ENCODE data around the gene CTBS. TPM values are rescaled to one million over a fixed set of nuclear protein-coding genes. Genes with fewer than 3 reads are reported as not detected.
A peak's percentile ranks its signal among the peaks of the same experiment; 100 is the strongest.

Gene CTBS
- total and polyA plus RNA-seq, 8 donors = 3.9 to 15.1 (median 12.8) TPM

- H3K36me3 ChIP-seq = no peaks in the 10 kb centered on the region
- H3K9me3 ChIP-seq = no peaks in the 10 kb centered on the region
- intact Hi-C loops (cut with DNase I) = loop anchor here in 1 of 3 donors (10.0 kb wide), 1 partner anchor 173 kb away; no protein-coding TSS in a partner anchor
- no peak overlapping the region for H3K4me3 ChIP-seq
- peaks cover 0 to 10% (median 5%) of the 10 kb centered on the region in 3 donors for H3K4me1 ChIP-seq
- no peak for FAIRE-seq
- TF ChIP-seq, protein P1, sequence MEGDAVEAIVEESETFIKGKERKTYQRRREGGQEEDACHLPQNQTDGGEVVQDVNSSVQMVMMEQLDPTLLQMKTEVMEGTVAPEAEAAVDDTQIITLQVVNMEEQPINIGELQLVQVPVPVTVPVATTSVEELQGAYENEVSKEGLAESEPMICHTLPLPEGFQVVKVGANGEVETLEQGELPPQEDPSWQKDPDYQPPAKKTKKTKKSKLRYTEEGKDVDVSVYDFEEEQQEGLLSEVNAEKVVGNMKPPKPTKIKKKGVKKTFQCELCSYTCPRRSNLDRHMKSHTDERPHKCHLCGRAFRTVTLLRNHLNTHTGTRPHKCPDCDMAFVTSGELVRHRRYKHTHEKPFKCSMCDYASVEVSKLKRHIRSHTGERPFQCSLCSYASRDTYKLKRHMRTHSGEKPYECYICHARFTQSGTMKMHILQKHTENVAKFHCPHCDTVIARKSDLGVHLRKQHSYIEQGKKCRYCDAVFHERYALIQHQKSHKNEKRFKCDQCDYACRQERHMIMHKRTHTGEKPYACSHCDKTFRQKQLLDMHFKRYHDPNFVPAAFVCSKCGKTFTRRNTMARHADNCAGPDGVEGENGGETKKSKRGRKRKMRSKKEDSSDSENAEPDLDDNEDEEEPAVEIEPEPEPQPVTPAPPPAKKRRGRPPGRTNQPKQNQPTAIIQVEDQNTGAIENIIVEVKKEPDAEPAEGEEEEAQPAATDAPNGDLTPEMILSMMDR (IDR thresholded peaks at IDR 0.05) = no peak
- 33 to 46% methylated on average over 2 of the region's 2 CpGs for WGBS, 2 donors
- H3K27ac ChIP-seq = no peak overlapping the region
- H3K27me3 ChIP-seq = no peaks in the 10 kb centered on the region
- no peak for ATAC-seq
- DNase-seq = no peak
Observed at GRCh38 chr1:84617349-84617748, 43.1 kb upstream of the CTBS start.

- Histone ChIP-seq H3K27ac (no peak overlapping the region), H3K9me3 (no peaks in the 10 kb centered on the region), H3K36me3 (no peaks in the 10 kb centered on the region), H3K27me3 (no peaks in the 10 kb centered on the region), H3K4me1 (peaks cover 0 to 10% (median 5%) of the 10 kb centered on the region in 3 donors), H3K4me3 (no peak overlapping the region)
- intact Hi-C loops (cut with DNase I) = loop anchor here in 1 of 3 donors (10.0 kb wide), 1 partner anchor 171 kb away; no protein-coding TSS in a partner anchor
- no peak for FAIRE-seq
- no peak for ATAC-seq
- 79 to 88% methylated on average over 1 of the region's 1 CpG for WGBS, 2 donors
- DNase-seq = no peak
- TF ChIP-seq, protein P1 (IDR thresholded peaks at IDR 0.05) = no peak
Observed at GRCh38 chr1:84615790-84616189, 41.5 kb upstream of the CTBS start.

GRCh38 chr1:84613887-84614286 lies 39.6 kb upstream of the CTBS start:
- whole genome bisulfite sequencing, 2 donors = 93 to 96% methylated on average over 2 of the region's 2 CpGs
- no peak for FAIRE-seq
- H3K9me3 ChIP-seq = no peaks in the 10 kb centered on the region

DNA sequence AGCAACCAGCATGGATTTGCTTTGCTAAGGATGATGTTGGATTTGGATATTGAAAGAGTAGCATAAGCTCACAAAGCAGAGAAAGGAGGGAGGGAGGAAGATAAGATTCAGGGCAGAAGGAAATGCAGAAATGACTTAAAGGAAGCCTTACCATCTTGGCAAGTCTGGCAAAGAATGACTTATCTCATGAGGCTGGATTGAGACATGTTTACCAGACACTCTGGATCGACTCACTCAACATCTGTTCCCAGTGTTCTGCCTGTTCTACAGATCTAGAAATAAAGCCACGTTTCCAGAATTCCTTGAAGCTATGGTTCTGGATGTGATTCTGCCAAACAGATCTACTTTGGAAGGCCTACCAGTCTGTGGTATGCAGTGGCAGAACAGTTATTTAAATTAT lies 38.8 kb upstream of the CTBS start:
- no peak for DNase-seq
- WGBS, 2 donors = 69 to 74% methylated on average over 2 of the region's 2 CpGs
- H3K27me3 ChIP-seq = no peaks in the 10 kb centered on the region
- ATAC-seq = no peak
- H3K27ac ChIP-seq = no peak overlapping the region
- H3K4me3 ChIP-seq = no peak overlapping the region
- TF ChIP-seq, protein P1 (IDR thresholded peaks at IDR 0.05) = no peak
- no peaks in the 10 kb centered on the region for H3K36me3 ChIP-seq
- no peaks in the 10 kb centered on the region for H3K9me3 ChIP-seq
- FAIRE-seq = no peak
- intact Hi-C loops (cut with DNase I) = loop anchor here in 1 of 3 donors (10.0 kb wide), 1 partner anchor 168 kb away; no protein-coding TSS in a partner anchor
- H3K4me1 ChIP-seq = no peaks in the 10 kb centered on the region

More at GRCh38 chr1:84613887-84614286, 39.6 kb upstream of the CTBS start:
- H3K27ac ChIP-seq = no peak overlapping the region
- H3K4me1 ChIP-seq = no peaks in the 10 kb centered on the region
- H3K4me3 ChIP-seq = no peak overlapping the region
- no peak for ATAC-seq
- TF ChIP-seq, protein P1 (IDR thresholded peaks at IDR 0.05) = no peak
- no peak for DNase-seq
- H3K36me3 ChIP-seq = no peaks in the 10 kb centered on the region
- H3K27me3 ChIP-seq = no peaks in the 10 kb centered on the region
- intact Hi-C loops (cut with DNase I) = loop anchor here in 1 of 3 donors (10.0 kb wide), 1 partner anchor 169 kb away; no protein-coding TSS in a partner anchor

DNA sequence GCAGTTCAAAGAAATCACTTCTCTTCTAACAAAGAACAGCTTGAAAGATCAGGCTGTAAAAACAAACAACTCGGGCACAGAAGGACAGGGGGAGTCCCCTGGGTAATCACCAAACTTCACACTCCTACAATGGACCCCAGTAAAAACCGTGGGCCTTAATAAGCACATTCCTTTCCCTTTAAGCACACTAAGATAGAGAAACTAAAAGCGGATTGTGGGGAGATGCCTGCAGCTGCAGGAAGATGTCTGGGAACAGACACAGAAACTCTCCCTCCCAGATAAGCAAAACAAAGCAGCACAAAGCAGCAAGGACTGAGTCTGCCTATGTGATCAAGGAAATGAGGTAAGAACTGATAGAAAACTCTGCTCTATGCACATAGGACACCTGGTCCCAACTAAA lies 37.6 kb upstream of the CTBS start:
- DNase-seq = no peak
- FAIRE-seq = no peak
- ATAC-seq = peak in 2 of 4 donors; percentile 18 to 25
- intact Hi-C loops (cut with DNase I) = loop anchor here in 1 of 3 donors (10.0 kb wide), 1 partner anchor 167 kb away; no protein-coding TSS in a partner anchor
- Histone ChIP-seq H3K4me1 (no peaks in the 10 kb centered on the region), H3K9me3 (no peaks in the 10 kb centered on the region), H3K4me3 (no peak overlapping the region), H3K27me3 (no peaks in the 10 kb centered on the region), H3K27ac (no peak overlapping the region), H3K36me3 (no peaks in the 10 kb centered on the region)
- TF ChIP-seq, protein P1 (IDR thresholded peaks at IDR 0.05) = no peak
- 33 to 36% methylated on average over 3 of the region's 3 CpGs for WGBS, 2 donors

Data from pancreas (tissue), 10 donors.